Esophagus (tissue), 2 donors: ENCODE results near the gene TTYH3. TPM values are rescaled to one million over a fixed set of nuclear protein-coding genes. Genes with fewer than 3 reads are reported as not detected.
A peak's percentile ranks its signal among the peaks of the same experiment; 100 is the strongest.
"Not testable (repeated sequence)": the region's sequence is repeated elsewhere in the genome, so short reads cannot be mapped to it uniquely, and the experiment has no call there.

ENCODE experiments used
- H3K27ac ChIP-seq, 2 donors: one replicate each; pipeline ENCODE4 v1.5.1; 2013; ENCODE audit warnings: low read depth in 2 of 2, mild to moderate bottlenecking in 2 of 2, inconsistent platforms in 1 of 2, low read length in 1 of 2, moderate library complexity in 1 of 2
- H3K27me3 ChIP-seq, 2 donors: one replicate each; pipeline ENCODE4 v1.6.1; 2013; ENCODE audit warnings: low read length in 2 of 2, control low read depth in 1 of 2, mild to moderate bottlenecking in 1 of 2; ENCODE audit not compliant: insufficient read depth in 2 of 2, control insufficient read depth in 1 of 2
- H3K36me3 ChIP-seq, 2 donors: one replicate each; pipeline ENCODE4 v1.6.1; 2013; ENCODE audit warnings: low read length in 1 of 2; ENCODE audit not compliant: control insufficient read depth in 2 of 2, insufficient read depth in 2 of 2
- H3K4me1 ChIP-seq, 2 donors: one replicate each; pipeline ENCODE4 v1.6.1; 2013; ENCODE audit warnings: low read length in 1 of 2; ENCODE audit not compliant: control insufficient read depth in 2 of 2, insufficient read depth in 2 of 2
- H3K4me3 ChIP-seq, 2 donors: one replicate each; pipeline ENCODE4 v1.5.1; 2013; ENCODE audit warnings: low read length in 2 of 2, mild to moderate bottlenecking in 2 of 2, low read depth in 1 of 2, moderate library complexity in 1 of 2
- H3K9me3 ChIP-seq, 2 donors: one replicate each; pipeline ENCODE4 v1.6.1; 2013; ENCODE audit warnings: mild to moderate bottlenecking in 2 of 2, low read depth in 1 of 2, low read length in 1 of 2, moderate library complexity in 1 of 2; ENCODE audit not compliant: control insufficient read depth in 2 of 2, insufficient read depth in 1 of 2
- WGBS, 2 donors: extraction: QIAGEN DNeasy Blood & Tissue Kit; methylation state at CpG; one replicate each; pipeline ENCODE4 v1.1.7; 2013; 5-methylcytosine and 5-hydroxymethylcytosine counted together
- polyA plus RNA-seq, 2 donors: library from polyadenylated mRNA; stranded (reverse); fragments of 200-250 nt; gene quantifications; one replicate each; pipeline ENCODE4 v1.2.3, GENCODE V29; 2013
- donor health status: healthy with polysubstance abuse.
- donor health status: Bipolar disorder and iron deficiency.

TTYH3 gene
- polyA plus RNA-seq = 1 to 10 TPM; 3.5 to 3.8 TPM

GRCh38 chr7:2631946-2632732, at the start of gene TTYH3:
TSS of gene TTYH3 (plus strand) at chr7:2631986. CDS start at chr7:2632156, 170 bp downstream.
- Histone ChIP-seq H3K36me3 (no peaks in the 10 kb centered on the region), H3K4me1 (peaks cover 8 to 32% of the 10 kb centered on the region in 2 donors), H3K27me3 (no peaks in the 10 kb centered on the region), H3K27ac (peak within 1 kb of the TSS; percentile 50 to 62), H3K4me3 (peak within 1 kb of the TSS; percentile 58 to 67), H3K9me3 (no peaks in the 10 kb centered on the region)
- WGBS, 2 donors = 1% methylated on average over 36 to 62 of the region's 62 CpGs

DNA sequence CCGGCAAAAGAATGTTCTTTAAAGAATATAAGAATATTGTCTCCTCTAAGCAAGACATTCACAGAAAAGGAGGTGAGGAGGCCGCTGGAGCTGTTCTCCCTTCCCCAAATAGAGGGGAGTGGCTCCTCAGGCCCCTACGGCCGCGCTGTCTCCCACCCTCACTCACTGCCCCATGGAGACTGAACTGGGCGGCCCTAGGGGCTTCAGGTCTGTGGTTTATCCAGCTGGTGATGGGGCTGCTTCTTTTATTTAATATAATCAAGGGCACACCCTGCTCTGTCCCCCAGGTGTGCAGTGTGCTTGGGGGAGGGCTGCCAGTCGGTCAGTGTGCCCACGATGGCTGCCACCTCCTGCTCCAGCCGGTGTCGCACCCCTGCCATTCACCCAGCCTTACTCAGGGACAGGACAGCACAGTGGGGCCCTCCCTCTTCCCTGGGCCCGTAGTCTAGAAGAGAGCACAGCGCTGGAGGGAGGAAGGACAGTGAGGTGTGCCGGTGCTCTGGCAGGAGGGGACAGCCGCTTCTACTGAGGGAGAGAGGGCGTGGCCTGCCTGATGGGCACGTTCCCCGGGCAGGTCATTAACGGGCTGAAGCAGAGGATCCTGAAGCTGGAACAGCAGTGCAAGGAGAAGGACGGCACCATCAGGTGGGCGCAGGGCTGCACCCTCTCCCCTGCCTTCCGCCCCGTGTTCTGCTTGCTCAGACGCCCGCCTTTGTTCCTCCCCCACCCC, 49.6 kb upstream of the TTYH3 start:
- Histone ChIP-seq H3K4me1 (no peaks in the 10 kb centered on the region), H3K36me3 (peaks cover 0 to 17% of the 10 kb centered on the region in 2 donors), H3K4me3 (no peak overlapping the region), H3K27ac (no peak overlapping the region), H3K9me3 (no peaks in the 10 kb centered on the region), H3K27me3 (no peaks in the 10 kb centered on the region)
- 84 to 87% methylated on average over 22 to 24 of the region's 24 CpGs for WGBS, 2 donors

GRCh38 chr7:2583798-2584580, 47.8 kb upstream of the TTYH3 start:
- no peaks in the 10 kb centered on the region for H3K4me1 ChIP-seq
- no peak overlapping the region for H3K27ac ChIP-seq
- WGBS, 2 donors = 82 to 95% methylated on average over 23 to 49 of the region's 54 CpGs
- no peak overlapping the region for H3K4me3 ChIP-seq
- no peaks in the 10 kb centered on the region for H3K27me3 ChIP-seq
- peaks cover 0 to 14% of the 10 kb centered on the region in 2 donors for H3K36me3 ChIP-seq
- H3K9me3 ChIP-seq = no peaks in the 10 kb centered on the region

DNA sequence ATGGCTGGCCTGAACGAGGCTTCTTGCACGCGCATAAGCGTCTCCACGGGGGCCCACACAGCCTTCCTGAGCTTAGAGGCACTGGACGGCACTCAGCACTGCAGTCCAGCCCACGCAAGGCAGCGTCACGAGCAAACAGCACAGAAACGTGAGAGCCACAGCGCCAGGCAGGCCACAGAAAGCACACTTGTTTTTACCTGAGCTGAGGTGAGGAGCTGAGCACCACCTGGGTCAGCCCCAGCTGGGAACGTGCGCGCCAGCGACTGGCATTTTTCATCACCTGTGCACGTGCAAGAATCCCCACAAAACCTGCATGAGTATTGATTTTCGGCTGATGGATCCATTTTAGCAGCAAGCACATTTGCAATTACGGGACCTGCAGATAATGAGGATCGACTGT, 46.3 kb upstream of the TTYH3 start:
- no peaks in the 10 kb centered on the region for H3K27me3 ChIP-seq
- H3K4me1 ChIP-seq = no peaks in the 10 kb centered on the region
- WGBS, 2 donors = 87 to 88% methylated on average over 19 of the region's 19 CpGs
- no peaks in the 10 kb centered on the region for H3K9me3 ChIP-seq
- H3K27ac ChIP-seq = no peak overlapping the region
- no peak overlapping the region for H3K4me3 ChIP-seq
- H3K36me3 ChIP-seq = peaks cover 0 to 16% of the 10 kb centered on the region in 2 donors

DNA sequence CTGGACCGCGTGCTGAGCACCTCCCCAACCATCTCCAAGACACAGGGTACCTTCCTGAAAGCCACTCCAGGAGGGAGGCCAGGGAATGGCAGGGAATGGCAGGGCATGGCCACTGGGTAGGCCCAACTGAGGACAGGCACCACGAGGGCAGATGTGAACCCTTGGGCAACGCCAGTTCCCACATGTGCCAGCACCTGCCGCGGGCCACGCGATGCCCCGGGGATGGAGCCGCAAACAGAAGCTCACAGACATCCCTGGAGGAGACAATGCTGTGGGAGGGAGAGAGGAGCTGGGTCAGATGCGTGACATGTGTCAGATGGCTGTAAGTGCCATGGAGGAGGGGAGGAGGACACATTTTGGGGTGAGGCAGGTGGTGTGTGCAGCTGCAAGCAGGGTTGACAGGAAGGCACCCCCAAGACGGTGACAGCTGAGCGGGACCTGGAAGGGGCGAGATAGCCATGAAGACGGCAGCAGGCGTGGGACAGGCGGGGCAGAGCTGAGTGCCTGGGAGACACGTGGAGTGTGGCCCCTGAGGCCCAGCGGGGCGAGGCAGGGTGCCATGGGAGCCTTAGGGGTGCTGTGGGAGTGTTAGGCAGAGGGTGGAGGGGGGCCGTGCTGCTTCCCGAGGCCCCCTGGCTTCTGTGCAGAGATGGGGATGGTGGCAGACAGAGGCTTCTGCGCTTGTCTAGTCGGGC, 45.3 kb upstream of the TTYH3 start:
- Histone ChIP-seq H3K27me3 (no peaks in the 10 kb centered on the region), H3K27ac (no peak overlapping the region), H3K36me3 (peaks cover 0 to 16% of the 10 kb centered on the region in 2 donors), H3K9me3 (no peaks in the 10 kb centered on the region), H3K4me3 (no peak overlapping the region), H3K4me1 (no peaks in the 10 kb centered on the region)
- WGBS, 2 donors = 87 to 89% methylated on average over 24 of the region's 24 CpGs

- Histone ChIP-seq H3K4me1 (no peaks in the 10 kb centered on the region), H3K4me3 (no peak overlapping the region), H3K27ac (no peak overlapping the region), H3K9me3 (no peaks in the 10 kb centered on the region), H3K36me3 (peaks cover 0 to 19% of the 10 kb centered on the region in 2 donors), H3K27me3 (no peaks in the 10 kb centered on the region)
- WGBS, 2 donors = 91 to 96% methylated on average over 9 of the region's 9 CpGs
Observed at GRCh38 chr7:2587134-2587533, 44.7 kb upstream of the TTYH3 start.

DNA sequence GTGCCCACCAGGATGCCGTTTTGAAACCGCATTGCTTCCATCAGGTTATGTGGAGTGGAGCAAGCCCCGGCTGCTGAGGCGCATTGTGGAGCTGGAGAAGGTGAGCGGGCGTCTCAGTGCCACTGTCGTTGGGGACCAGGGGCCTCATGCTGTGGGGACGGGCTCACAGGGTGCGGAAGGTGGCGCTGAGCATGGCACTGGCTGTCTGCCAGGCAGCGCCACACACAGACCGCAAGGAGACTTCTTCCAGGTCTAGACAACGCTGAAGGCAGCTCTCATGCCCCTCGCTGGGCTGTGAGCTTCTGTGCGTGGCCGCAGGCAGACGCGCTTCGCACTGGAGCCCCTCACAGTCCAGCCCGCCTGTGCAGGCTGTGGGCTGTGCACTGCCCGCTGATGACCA, 44.0 kb upstream of the TTYH3 start:
- Histone ChIP-seq H3K4me1 (no peaks in the 10 kb centered on the region), H3K9me3 (no peaks in the 10 kb centered on the region), H3K27ac (no peak overlapping the region), H3K27me3 (no peaks in the 10 kb centered on the region), H3K36me3 (peaks cover 0 to 26% of the 10 kb centered on the region in 2 donors), H3K4me3 (no peak overlapping the region)
- WGBS, 2 donors = 96 to 98% methylated on average over 21 of the region's 21 CpGs

DNA sequence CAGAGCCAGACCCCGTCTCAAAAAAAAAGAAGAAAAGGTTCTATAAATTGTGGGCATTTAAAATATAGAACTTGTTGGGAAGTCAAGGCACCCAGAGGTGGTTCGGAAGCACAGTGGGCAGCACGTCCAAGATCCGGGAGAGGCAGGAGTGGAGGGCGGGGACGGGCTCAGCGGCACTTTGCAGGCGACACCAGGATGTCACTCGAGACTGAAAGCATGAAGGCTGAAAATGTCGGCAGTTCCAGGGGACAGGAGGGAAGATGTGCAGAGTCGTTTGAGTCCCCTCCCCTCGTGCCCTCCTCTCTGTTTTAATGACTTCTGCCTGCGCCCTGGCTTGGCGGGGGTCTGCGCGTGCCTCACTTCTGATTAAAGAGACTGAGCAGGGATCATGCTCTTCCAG, 42.4 kb upstream of the TTYH3 start:
- H3K36me3 ChIP-seq = peaks cover 0 to 32% of the 10 kb centered on the region in 2 donors
- WGBS, 2 donors = 93 to 94% methylated on average over 16 of the region's 16 CpGs

DNA sequence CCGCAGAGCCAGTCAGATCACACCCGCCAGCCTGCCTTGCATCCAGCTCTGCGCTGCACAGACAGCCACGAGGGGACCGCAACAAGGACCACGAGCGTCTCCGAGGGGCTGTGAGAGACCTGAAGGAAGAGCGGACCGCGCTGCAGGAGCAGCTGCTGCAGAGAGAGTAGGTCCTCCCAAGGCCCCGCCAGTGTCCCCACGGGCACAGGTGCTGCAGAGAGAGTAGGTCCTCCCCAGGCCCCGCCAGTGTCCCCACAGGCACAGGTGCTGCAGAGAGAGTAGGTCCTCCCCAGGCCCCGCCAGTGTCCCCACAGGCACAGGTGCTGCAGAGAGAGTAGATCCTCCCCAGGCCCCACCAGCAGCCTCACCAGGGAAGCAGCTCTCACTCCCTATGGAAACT, 41.8 kb upstream of the TTYH3 start:
- H3K4me1 ChIP-seq, H3K27ac ChIP-seq, H3K27me3 ChIP-seq, H3K4me3 ChIP-seq, H3K9me3 ChIP-seq: not testable (repeated sequence)
- H3K36me3 ChIP-seq = peaks cover 0 to 30% of the 10 kb centered on the region in 2 donors
- WGBS, 2 donors = 94 to 98% methylated on average over 15 of the region's 15 CpGs

More for the DNA sequence above, 42.4 kb upstream of the TTYH3 start:
- no peak overlapping the region for H3K4me3 ChIP-seq
- no peaks in the 10 kb centered on the region for H3K9me3 ChIP-seq
- H3K27ac ChIP-seq = no peak overlapping the region
- no peaks in the 10 kb centered on the region for H3K4me1 ChIP-seq
- no peaks in the 10 kb centered on the region for H3K27me3 ChIP-seq
